ENCODE data around the gene DIAPH3. TPM values are rescaled to one million over a fixed set of nuclear protein-coding genes. Genes with fewer than 3 reads are reported as not detected.

DIAPH3 gene
- total RNA-seq, 1 donor from 2014 or later = 4.5 TPM

DNA sequence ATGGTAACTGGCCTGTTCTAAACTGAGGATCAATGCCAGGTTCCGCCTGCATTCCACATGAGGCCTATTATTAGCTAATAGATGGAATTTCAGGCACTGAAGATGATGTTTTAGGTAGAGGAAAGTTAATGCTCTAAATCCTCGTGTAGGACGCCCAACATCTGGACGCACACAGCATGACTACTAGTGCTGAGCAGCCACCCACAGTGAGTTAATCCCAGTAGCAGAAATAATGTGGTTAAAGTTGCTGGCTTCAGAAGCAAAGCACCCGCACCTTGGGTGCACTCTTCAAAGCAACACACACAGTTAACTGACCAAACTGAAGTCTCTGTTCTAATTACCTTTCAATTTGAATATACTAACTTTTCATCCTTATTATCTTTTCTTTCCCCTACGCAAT, 150.6 kb downstream of the DIAPH3 start:
- H3K4me3 Mint-ChIP-seq (ENCODE audit: unreplicated experiment) = no peak overlapping the region
- H3K27ac Mint-ChIP-seq (ENCODE audit: unreplicated experiment) = no peak overlapping the region
- DNase-seq (ENCODE audit: low spot score) = no peak
- no peaks in the 10 kb centered on the region for H3K36me3 Mint-ChIP-seq (ENCODE audit: low read depth, unreplicated experiment)
- no peaks in the 10 kb centered on the region for H3K27me3 Mint-ChIP-seq (ENCODE audit: unreplicated experiment)
- peaks cover 6% of the 10 kb centered on the region for H3K4me1 Mint-ChIP-seq (ENCODE audit: unreplicated experiment)
- no peaks in the 10 kb centered on the region for H3K9me3 Mint-ChIP-seq (ENCODE audit: unreplicated experiment)
- TF ChIP-seq, protein P1, sequence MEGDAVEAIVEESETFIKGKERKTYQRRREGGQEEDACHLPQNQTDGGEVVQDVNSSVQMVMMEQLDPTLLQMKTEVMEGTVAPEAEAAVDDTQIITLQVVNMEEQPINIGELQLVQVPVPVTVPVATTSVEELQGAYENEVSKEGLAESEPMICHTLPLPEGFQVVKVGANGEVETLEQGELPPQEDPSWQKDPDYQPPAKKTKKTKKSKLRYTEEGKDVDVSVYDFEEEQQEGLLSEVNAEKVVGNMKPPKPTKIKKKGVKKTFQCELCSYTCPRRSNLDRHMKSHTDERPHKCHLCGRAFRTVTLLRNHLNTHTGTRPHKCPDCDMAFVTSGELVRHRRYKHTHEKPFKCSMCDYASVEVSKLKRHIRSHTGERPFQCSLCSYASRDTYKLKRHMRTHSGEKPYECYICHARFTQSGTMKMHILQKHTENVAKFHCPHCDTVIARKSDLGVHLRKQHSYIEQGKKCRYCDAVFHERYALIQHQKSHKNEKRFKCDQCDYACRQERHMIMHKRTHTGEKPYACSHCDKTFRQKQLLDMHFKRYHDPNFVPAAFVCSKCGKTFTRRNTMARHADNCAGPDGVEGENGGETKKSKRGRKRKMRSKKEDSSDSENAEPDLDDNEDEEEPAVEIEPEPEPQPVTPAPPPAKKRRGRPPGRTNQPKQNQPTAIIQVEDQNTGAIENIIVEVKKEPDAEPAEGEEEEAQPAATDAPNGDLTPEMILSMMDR (IDR thresholded peaks at IDR 0.05; ENCODE audit: unreplicated experiment) = no peak

DNA sequence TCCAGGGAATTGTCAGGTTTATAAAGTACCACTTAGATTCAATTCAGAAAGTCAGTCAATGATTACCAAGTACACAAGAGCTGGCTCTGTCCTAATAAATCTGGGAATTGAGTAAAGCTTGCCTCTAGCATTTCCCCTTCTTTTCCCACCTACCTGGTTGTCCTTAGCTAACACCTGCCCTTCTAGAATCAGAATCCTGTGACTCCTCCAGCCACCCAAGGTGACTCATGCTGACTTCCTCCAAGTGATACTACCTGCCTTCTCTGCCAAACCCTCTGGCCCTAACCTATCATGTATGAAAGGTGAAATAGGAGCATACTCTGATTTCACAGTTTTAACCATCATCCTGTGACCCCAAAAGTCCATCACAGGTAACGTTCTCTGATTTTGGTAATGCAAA, 151.2 kb downstream of the DIAPH3 start:
- Mint-ChIP-seq H3K27me3 (ENCODE audit: unreplicated experiment) (no peaks in the 10 kb centered on the region), H3K9me3 (ENCODE audit: unreplicated experiment) (no peaks in the 10 kb centered on the region), H3K4me1 (ENCODE audit: unreplicated experiment) (peaks cover 6% of the 10 kb centered on the region), H3K27ac (ENCODE audit: unreplicated experiment) (no peak overlapping the region), H3K4me3 (ENCODE audit: unreplicated experiment) (no peak overlapping the region), H3K36me3 (ENCODE audit: low read depth, unreplicated experiment) (no peaks in the 10 kb centered on the region)
- no peak for DNase-seq (ENCODE audit: low spot score)
- TF ChIP-seq, protein P1 (IDR thresholded peaks at IDR 0.05; ENCODE audit: unreplicated experiment) = no peak

DNA sequence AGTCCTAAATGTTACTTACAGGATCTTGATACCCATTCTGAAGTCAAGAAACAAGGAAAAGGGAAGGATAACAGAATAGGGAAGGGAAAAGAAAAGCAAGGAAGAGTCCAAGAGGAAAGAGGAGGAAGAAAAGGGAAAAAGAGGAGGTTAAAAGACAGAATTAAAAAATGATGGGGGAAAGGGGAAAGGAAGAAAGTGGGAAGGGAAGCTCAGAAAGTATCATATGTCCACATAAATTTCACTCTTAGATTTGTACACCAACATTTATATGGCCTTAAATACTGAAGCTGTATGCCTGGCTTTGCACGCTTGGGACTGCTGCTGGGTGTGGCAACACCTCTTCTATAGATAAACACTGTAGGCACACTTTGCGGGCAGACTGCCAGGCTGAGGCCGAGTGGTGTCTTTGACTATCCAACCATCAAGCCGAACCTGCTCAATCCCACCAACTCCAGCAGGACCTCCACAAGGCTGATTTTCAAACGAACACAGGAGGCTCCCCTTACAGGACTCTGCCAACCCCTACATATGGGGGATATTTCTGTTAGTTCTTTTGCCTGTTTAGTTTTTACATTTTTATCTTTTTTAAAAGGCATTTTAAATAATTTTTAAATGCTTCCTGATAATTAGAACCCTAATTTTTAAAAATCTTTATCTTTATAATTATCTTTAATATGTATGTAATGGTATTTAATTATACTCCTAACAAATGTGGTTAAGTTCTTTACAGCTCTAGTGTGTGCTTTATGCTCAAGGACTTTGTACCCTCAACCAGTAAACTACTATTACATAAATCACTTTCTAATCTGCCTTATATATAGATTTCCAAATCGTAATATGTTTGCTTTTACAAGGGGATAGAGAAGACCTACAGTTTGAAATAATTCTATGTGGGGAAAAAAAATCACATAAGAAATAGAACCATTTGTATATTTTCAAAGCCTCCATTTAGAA, 154.2 kb downstream of the DIAPH3 start:
- H3K9me3 Mint-ChIP-seq (ENCODE audit: unreplicated experiment) = no peaks in the 10 kb centered on the region
- DNase-seq (ENCODE audit: low spot score) = no peak
- H3K4me3 Mint-ChIP-seq (ENCODE audit: unreplicated experiment) = no peak overlapping the region
- H3K4me1 Mint-ChIP-seq (ENCODE audit: unreplicated experiment) = no peaks in the 10 kb centered on the region
- H3K27me3 Mint-ChIP-seq (ENCODE audit: unreplicated experiment) = no peaks in the 10 kb centered on the region
- H3K27ac Mint-ChIP-seq (ENCODE audit: unreplicated experiment) = no peak overlapping the region
- TF ChIP-seq, protein P1 (IDR thresholded peaks at IDR 0.05; ENCODE audit: unreplicated experiment) = no peak
- H3K36me3 Mint-ChIP-seq (ENCODE audit: low read depth, unreplicated experiment) = no peaks in the 10 kb centered on the region

DNA sequence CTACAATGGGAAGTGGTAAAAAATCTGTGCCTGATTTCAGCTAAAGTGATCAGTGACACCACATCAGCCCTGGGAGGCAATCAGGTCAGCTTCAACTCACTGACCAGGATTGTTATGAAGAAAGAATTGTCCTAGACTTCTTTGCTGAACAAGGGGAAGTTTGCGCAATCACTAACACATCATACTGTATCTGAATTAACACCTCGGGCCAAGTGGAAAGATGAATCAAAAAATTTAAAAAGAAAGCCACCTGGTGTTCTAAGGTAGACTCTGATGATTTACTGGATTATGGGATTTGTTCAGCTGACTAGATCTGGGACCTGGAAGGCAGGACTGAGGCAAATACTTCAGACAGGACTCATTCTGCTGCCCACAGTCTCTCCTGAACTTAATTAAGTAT, 161.8 kb downstream of the DIAPH3 start:
- no peaks in the 10 kb centered on the region for H3K9me3 Mint-ChIP-seq (ENCODE audit: unreplicated experiment)
- H3K4me3 Mint-ChIP-seq (ENCODE audit: unreplicated experiment) = no peak overlapping the region
- no peaks in the 10 kb centered on the region for H3K27me3 Mint-ChIP-seq (ENCODE audit: unreplicated experiment)
- H3K4me1 Mint-ChIP-seq (ENCODE audit: unreplicated experiment) = no peaks in the 10 kb centered on the region
- DNase-seq (ENCODE audit: low spot score) = no peak
- TF ChIP-seq, protein P1 (IDR thresholded peaks at IDR 0.05; ENCODE audit: unreplicated experiment) = no peak
- H3K27ac Mint-ChIP-seq (ENCODE audit: unreplicated experiment) = no peak overlapping the region
- no peaks in the 10 kb centered on the region for H3K36me3 Mint-ChIP-seq (ENCODE audit: low read depth, unreplicated experiment)

DNA sequence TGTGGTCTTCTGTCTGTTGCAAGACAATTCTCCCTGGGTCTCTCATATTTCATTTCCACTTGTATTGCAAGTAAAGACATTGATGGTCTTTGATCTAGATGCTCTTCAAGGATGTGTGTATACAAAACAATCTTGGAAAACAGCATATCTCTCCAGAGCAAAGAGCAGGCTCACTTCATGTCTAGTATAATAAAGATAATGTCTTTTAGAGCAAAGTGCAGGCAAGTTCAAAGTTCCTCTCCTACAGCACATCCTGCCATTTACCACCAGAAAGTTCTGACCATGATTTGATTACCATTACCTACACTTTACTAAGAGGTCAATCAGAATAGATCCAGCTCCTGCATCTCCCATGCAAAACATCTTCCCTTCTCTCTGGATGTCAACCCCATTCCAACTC, 162.8 kb downstream of the DIAPH3 start:
- Mint-ChIP-seq H3K27ac (ENCODE audit: unreplicated experiment) (no peak overlapping the region), H3K36me3 (ENCODE audit: low read depth, unreplicated experiment) (no peaks in the 10 kb centered on the region), H3K4me1 (ENCODE audit: unreplicated experiment) (no peaks in the 10 kb centered on the region), H3K9me3 (ENCODE audit: unreplicated experiment) (no peaks in the 10 kb centered on the region), H3K4me3 (ENCODE audit: unreplicated experiment) (no peak overlapping the region), H3K27me3 (ENCODE audit: unreplicated experiment) (no peaks in the 10 kb centered on the region)
- TF ChIP-seq, protein P1 (IDR thresholded peaks at IDR 0.05; ENCODE audit: unreplicated experiment) = no peak
- no peak for DNase-seq (ENCODE audit: low spot score)

Data from endothelial cell (in vitro differentiated cells).